DMS153 (cell line): Measurements from ENCODE around the gene LHX3.
"Not testable (repeated sequence)": the region's sequence is repeated elsewhere in the genome, so short reads cannot be mapped to it uniquely, and the experiment has no call there.

ENCODE experiments used
- DNase-seq: peaks from one replicate; lab custom pipeline; 2025; lab: John Stamatoyannopoulos, UW

The LHX3 gene

GRCh38 chr9:136241542-136241941, 36.6 kb upstream of the LHX3 start:
- DNase-seq = no peak

DNA sequence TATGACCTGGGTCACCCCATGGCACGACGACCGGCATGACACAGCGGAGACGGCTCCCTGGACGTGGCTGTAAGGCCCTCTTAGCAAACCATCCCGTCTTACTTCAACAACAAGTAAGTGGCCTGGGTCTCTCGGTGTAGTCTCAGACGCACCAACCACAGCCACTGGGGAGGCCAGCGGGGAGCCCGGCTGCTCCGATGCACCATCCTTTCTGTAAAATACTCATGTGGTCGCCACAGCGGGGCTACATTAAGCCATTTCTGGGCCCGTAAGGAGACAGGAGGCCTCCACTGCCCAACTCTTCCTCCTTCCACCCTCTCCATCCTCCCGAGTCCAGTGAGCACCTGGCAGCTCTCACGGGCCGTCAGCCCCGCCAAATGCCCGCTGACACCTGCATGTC, 36.0 kb upstream of the LHX3 start:
- DNase-seq = no peak

GRCh38 chr9:136239983-136240330, 35.0 kb upstream of the LHX3 start:
- no peak for DNase-seq

GRCh38 chr9:136239135-136239982, 34.4 kb upstream of the LHX3 start:
- DNase-seq = peak; percentile 73

- no peak for DNase-seq
These were observed 33.4 kb upstream of the LHX3 start for GRCh38 chr9:136238342-136238732.

DNA sequence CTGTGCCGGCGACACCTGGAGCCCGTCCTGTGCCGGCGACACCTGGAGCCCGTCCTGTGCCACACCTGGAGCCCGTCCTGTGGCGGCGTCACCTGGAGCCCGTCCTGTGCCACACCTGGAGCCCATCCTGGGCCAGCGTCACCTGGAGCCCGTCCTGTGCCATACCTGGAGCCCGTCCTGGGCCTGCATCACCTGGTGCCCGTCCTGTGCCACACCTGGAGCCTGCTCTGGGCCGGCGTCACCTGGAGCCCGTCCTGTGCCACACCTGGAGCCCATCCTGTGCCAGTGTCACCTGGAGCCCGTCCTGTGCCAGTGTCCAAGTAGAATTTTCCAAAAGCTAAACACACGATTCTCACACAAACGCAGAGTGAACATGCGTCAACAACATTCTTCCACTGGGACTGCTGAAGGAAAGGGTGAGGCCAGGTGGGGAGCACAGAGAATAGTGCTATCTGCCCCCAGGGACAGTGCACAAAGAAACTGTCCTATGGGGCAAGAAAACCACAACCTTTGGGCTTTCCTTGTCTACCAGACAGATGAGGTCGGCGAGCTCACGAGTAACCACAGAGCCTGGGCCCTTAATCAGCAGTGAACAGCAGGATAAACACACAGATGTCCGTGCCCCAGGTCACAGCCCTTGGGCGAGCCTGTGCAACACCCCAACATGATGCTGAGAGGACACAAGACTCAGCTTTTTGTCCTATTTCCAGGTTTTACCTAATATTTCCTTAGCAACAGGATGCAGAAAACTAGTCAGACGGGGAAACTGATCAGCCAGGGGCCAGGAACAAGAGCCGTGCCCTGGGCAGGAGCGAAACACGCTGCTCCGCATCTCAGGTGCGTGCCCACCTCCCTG, 32.8 kb upstream of the LHX3 start:
- no peak for DNase-seq

GRCh38 chr9:136236471-136237410, 31.8 kb upstream of the LHX3 start:
- DNase-seq = not testable (repeated sequence)

GRCh38 chr9:136235709-136236455, 31.0 kb upstream of the LHX3 start:
- DNase-seq = no peak

DNA sequence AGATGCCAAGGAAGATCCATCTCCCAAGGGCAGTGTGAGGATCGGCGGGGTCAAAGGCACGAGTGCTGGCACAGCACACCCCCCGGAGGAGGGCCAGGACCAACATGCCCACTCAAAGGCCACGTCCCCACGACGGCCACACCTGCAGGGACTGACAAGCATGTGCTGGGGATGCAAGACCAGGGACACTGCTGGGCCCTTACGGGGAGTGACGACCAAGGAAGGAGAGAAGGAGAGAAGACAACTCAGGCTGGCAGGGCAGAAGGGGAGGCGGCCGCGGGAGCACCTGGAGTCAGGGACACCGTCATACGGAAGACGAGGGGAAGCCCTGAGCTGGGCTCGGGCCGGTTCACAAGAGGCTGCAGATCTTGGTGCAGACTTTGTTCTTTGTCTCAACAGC, 30.2 kb upstream of the LHX3 start:
- DNase-seq = no peak

GRCh38 chr9:136234597-136234996, 29.7 kb upstream of the LHX3 start:
- DNase-seq = no peak

GRCh38 chr9:136233868-136234267, 28.9 kb upstream of the LHX3 start:
- no peak for DNase-seq

GRCh38 chr9:136233411-136233810, 28.5 kb upstream of the LHX3 start:
- DNase-seq = no peak

DNA sequence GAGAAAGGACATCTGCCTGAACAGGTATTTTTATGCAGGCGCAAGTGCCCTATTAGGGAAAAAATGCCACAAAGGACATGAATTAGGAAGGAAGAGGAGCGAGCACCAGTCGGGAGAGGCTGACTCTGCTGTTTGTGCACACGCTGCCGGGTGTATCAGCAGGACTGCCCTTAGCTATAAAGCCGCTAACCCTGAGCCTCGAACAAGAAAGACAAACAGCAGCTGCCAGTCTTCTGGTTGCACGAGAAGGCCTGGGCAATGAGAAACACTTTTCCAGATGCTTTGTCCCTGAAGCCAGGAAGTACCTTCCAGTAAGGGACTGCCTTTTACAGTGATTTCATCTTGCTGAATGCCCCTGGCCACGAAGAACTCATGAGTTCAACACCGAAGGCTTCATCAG, 28.0 kb upstream of the LHX3 start:
- peak; percentile 70 for DNase-seq

GRCh38 chr9:136231478-136232297, 26.8 kb upstream of the LHX3 start:
- no peak for DNase-seq

- DNase-seq = no peak
These were observed 25.8 kb upstream of the LHX3 start for GRCh38 chr9:136230773-136231172.

DNA sequence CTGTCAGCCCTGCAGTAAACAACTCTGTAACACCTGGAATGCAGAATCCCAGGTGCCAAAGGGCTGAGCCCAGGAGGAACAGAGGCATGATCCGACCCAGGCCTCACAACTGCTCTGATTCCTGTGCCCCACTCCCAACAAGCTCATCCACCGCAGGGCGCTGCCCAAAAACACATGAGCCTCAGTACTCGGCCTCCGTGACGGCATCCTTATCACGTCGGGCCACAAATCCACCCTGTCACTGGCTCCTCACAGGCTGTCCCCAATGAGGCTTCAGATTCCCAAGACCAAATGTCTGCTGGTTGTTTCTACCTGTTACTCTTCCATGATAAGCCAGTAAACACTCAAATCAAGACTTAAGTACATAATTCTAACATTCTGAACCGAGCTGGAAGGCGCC, 25.4 kb upstream of the LHX3 start:
- DNase-seq = no peak

DNA sequence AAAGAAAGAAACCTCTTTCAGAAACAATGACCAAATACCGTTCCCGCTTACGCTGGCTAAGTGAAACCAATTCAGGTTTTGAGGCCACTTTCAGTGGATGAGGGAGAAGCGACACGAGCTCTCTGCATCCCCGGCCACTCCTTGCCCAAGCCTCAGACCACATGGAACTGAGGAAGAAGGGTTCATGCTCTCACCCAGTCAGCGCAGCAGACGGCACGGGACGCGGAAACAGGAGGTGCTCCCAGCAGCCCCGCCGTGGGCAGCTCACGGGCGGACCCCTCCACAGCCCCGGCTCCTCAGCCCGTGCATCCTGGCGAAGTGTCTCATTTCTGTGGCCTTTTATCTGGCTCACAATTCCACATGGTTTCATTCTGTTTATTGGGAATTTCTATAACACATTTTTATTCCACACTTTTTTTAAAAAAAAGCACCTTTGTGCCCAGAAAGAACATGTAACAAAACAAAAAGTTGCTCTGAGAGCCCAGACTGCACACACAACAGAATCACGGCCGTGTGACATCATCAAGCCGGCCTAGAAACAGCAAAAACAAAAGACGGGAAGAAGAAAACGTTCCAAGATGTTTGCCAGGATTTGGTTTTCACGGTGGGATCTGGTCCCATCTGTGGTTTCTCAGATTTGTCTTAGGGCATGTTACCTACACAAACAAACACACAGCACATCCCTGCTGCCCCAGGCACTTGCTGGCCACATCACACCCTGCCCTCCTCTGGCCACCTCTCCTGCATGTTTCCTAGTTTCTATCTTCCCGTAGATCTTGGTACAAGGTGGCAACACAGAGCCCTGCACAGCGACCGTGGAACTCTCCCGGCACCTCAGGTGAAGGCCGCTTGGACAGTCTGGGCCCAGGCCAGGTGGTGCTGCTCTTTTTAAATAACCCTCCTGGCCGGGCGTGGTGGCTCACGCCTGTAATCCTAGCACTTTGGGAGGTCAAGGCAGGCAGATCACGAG, 24.5 kb upstream of the LHX3 start:
- DNase-seq = no peak

- DNase-seq = no peak
These were observed 23.4 kb upstream of the LHX3 start for GRCh38 chr9:136228107-136228875.
